A549 (cell line): Measurements from ENCODE around the gene RAP1GDS1.

Experiments used
- CTCF ChIP-seq: fragments of >200 bp; sonication (Bioruptor Twin); formaldehyde crosslinking; IDR thresholded peaks from 3 replicates; pipeline ENCODE4 v1.5.1; 2016
- FOSL2 ChIP-seq, 2 experiments: fragments of 450-650 bp in 1 of 2; fragments of >200 bp in 1 of 2; sonication (Bioruptor Twin) in 1 of 2; formaldehyde crosslinking; IDR thresholded peaks; 2 replicates each; pipeline versions ENCODE4 v1.5.0 to v1.6.1; 2016 to 2020; ENCODE audit warnings: mild to moderate bottlenecking in 1 of 2, moderate library complexity in 1 of 2
- PHF8 ChIP-seq: fragments of 200-600 bp; sonication (generic); IDR thresholded peaks from 2 replicates; pipeline ENCODE4 v1.6.1; 2016; ENCODE audit warnings: low read depth, mild to moderate bottlenecking, antibody characterized with exemption, moderate library complexity, borderline replicate concordance
- RAD21 ChIP-seq, 2 experiments: fragments of >200 bp in 1 of 2; sonication (Bioruptor Twin) in 1 of 2; formaldehyde crosslinking in 1 of 2; IDR thresholded peaks in 1 of 2; conservative IDR thresholded peaks in 1 of 2; 2 replicates in 1 of 2; 3 replicates in 1 of 2; pipeline ENCODE4 v1.6.1; 2012 to 2018; ENCODE audit warnings: inconsistent platforms in 1 of 2
- RCOR1 ChIP-seq: fragments of 150-350 bp; IDR thresholded peaks from 2 replicates; pipeline ENCODE4 v1.6.1; 2014; ENCODE audit warnings: antibody characterized with exemption, low read length, low read depth
- SMC3 ChIP-seq: fragments of >200 bp; sonication (Bioruptor Twin); formaldehyde crosslinking; IDR thresholded peaks from 3 replicates; pipeline ENCODE4 v1.6.1; 2018; ENCODE audit warnings: inconsistent platforms

- TF ChIP-seq CTCF (no peak), RCOR1 (no peak), RAD21 (conservative IDR thresholded peaks at IDR 0.05 in 1 of 2, IDR thresholded peaks at IDR 0.05 in 1 of 2) (no peak), PHF8 (no peak), FOSL2 (IDR thresholded peaks at IDR 0.05) (no peak), FOSL2 (CRISPR knock-in tag; IDR thresholded peaks at IDR 0.05) (no peak), SMC3 (no peak)
Measured at GRCh38 chr4:98491899-98492559, 230.8 kb downstream of the RAP1GDS1 start.
